Right cardiac atrium (tissue), 5 donors: ENCODE results near the gene USP22. TPM values are rescaled to one million over a fixed set of nuclear protein-coding genes. Genes with fewer than 3 reads are reported as not detected.

Experiments
- ATAC-seq, 2 donors: fragments of 200-7000 bp; cut with Tn5 transposase; one replicate each; pipeline versions ENCODE4 v1.8.0 to v1.9.1; 2020; ENCODE audit warnings: moderate library complexity in 2 of 2, mild to moderate bottlenecking in 1 of 2
- DNase-seq, 3 donors: peaks; one replicate each; pipeline ENCODE4 v3.0.0-alpha.2; 2020
- H3K27ac ChIP-seq: one replicate; pipeline ENCODE4 v1.5.1; 2013; ENCODE audit warnings: mild to moderate bottlenecking, low read length, control low read depth, moderate library complexity
- H3K27me3 ChIP-seq: one replicate; pipeline ENCODE4 v1.6.1; 2013; ENCODE audit not compliant: control insufficient read depth, insufficient read depth
- H3K4me1 ChIP-seq: one replicate; pipeline ENCODE4 v1.6.1; 2013; ENCODE audit warnings: low read length; ENCODE audit not compliant: control insufficient read depth, insufficient read depth
- H3K4me3 ChIP-seq: one replicate; pipeline ENCODE4 v1.5.1; 2013; ENCODE audit warnings: low read length, control low read depth
- H3K9me3 ChIP-seq: one replicate; pipeline ENCODE4 v1.6.1; 2013; ENCODE audit warnings: low read length; ENCODE audit not compliant: control insufficient read depth
- WGBS: extraction: QIAGEN DNeasy Blood & Tissue Kit; methylation state at CpG from one replicate; pipeline ENCODE4 v1.1.7; 2013; 5-methylcytosine and 5-hydroxymethylcytosine counted together
- intact Hi-C, 4 donors: fragments of 100-400 bp; cut with DNase I; formaldehyde crosslinking; loops; one replicate each; pipeline versions ENCODE4 v1.11.0 to v1.14.0; 2022 to 2023
- polyA plus RNA-seq: library from polyadenylated mRNA; stranded (reverse); fragments of 200-250 nt; gene quantifications from one replicate; pipeline ENCODE4 v1.2.3, GENCODE V29; 2013
- total RNA-seq, 4 donors: library from RNA; stranded (reverse); fragmentation: NEBNext Ultra II Directional; extraction: Animal tissue kit (Norgen Biotek cat#: 25700); gene quantifications; one replicate each; pipeline ENCODE4 v1.2.1, GENCODE V29; 2021
- donor health status: healthy with polysubstance abuse.
- donor health status: DM: no; HTN: yes; CAD: no.
- donor health status: DM: no; HTN: no; CAD: no.
- donor health status: DM: no; HTN: yes; CAD: no; lungs with severe emphysema.
- donor health status: DM: yes; HTN: yes; CAD: no.

Gene USP22
- total and polyA plus RNA-seq, 5 donors, result 52.2 to 175 (median 165) TPM

DNA sequence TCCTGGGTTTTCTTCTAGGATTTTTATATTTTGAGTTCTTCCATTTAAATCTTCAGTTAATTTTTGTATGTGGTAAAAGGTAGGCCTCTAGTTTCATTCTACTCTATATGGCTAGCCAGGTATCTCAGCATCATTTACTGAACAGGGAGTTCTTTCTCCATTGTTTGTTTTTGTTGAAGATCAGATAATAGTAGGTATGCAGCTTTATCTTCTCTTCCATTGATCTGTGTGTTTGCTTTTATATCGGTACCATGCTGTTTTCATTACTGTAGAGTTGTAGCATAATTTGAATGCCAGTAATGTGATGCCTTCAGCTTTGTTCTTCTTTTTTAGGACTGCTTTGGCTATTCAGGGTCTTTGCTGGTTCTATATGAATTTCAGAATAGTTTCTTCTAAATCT is 77.3 kb downstream of the USP22 start:
- H3K9me3 ChIP-seq, result no peaks in the 10 kb centered on the region
- intact Hi-C loops, result no loop called here
- WGBS, result 74% methylated on average over 1 of the region's 1 CpG
- ATAC-seq, result no peak
- H3K27me3 ChIP-seq, result no peaks in the 10 kb centered on the region
- no peaks in the 10 kb centered on the region for H3K4me1 ChIP-seq
- no peak overlapping the region for H3K27ac ChIP-seq
- DNase-seq, result no peak
- H3K4me3 ChIP-seq, result no peak overlapping the region

DNA sequence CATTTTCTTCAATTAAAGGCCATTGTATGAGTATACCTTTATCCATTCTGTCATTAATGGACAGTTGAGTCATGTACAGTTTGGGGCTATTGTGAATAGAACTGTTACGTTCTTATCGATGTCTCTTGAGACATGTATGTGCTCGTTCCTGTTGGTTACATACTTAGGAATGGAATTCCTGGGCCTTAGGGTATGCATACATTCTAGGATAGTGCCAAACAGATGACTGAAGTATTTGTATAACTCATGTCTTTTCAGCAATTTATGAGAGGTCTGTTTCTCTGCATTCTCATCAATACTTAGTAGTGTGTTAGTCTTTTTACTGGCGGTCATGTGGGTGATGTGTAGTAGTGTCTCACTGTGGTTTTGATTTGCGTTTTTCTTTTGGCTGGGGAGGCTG is 81.2 kb downstream of the USP22 start:
- DNase-seq (no peak), ATAC-seq (no peak)
- Histone ChIP-seq H3K27ac (no peak overlapping the region), H3K27me3 (no peaks in the 10 kb centered on the region), H3K4me3 (no peak overlapping the region), H3K9me3 (no peaks in the 10 kb centered on the region), H3K4me1 (no peaks in the 10 kb centered on the region)
- intact Hi-C loops, result no loop called here
- 57% methylated on average over 5 of the region's 5 CpGs for WGBS

GRCh38 chr17:20960871-20961270 is 81.9 kb downstream of the USP22 start:
- Histone ChIP-seq H3K9me3 (no peaks in the 10 kb centered on the region), H3K27me3 (no peaks in the 10 kb centered on the region), H3K4me1 (peaks cover 2% of the 10 kb centered on the region), H3K4me3 (no peak overlapping the region), H3K27ac (no peak overlapping the region)
- intact Hi-C loops, result no loop called here
- 78% methylated on average over 7 of the region's 7 CpGs for WGBS
- no peak for ATAC-seq
- DNase-seq, result no peak

GRCh38 chr17:20955427-20956323 is 87.1 kb downstream of the USP22 start:
- H3K9me3 ChIP-seq, result no peaks in the 10 kb centered on the region
- 41% methylated on average over 6 of the region's 6 CpGs for WGBS
- no peaks in the 10 kb centered on the region for H3K27me3 ChIP-seq
- intact Hi-C loops, result no loop called here
- H3K27ac ChIP-seq, result no peak overlapping the region
- H3K4me3 ChIP-seq, result no peak overlapping the region
- peaks cover 3% of the 10 kb centered on the region for H3K4me1 ChIP-seq
- peak in 1 of 3 donors; percentile 50 for DNase-seq
- peak; percentile 67 to 75 for ATAC-seq

DNA sequence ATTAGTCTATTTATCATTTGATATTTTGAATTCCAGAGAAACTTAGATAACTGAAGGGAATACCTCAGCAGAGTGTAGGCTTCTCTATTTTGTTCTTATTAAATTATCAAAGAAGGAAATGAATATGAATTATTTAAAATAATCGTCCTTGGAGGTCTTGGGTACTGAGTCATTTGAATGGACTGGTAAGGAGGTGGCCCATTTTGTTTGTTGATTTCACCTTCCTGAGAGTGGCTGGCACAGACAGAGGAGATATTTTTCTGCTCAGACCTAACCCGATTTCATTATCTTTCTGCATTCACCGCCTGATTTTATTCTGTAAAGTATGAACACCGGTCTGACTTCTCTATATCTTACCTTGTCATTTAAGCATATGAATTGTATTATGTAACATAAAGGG is 88.0 kb downstream of the USP22 start:
- no peak overlapping the region for H3K27ac ChIP-seq
- intact Hi-C loops, result no loop called here
- DNase-seq (no peak), ATAC-seq (no peak)
- peaks cover 3% of the 10 kb centered on the region for H3K4me1 ChIP-seq
- 59% methylated on average over 4 of the region's 4 CpGs for WGBS
- H3K27me3 ChIP-seq, result no peaks in the 10 kb centered on the region
- no peaks in the 10 kb centered on the region for H3K9me3 ChIP-seq
- H3K4me3 ChIP-seq, result no peak overlapping the region

GRCh38 chr17:20952183-20952582 is 90.6 kb downstream of the USP22 start:
- Histone ChIP-seq H3K27me3 (no peaks in the 10 kb centered on the region), H3K4me3 (no peak overlapping the region), H3K9me3 (no peaks in the 10 kb centered on the region), H3K4me1 (peaks cover 3% of the 10 kb centered on the region), H3K27ac (no peak overlapping the region)
- intact Hi-C loops, result no loop called here
- 77% methylated on average over 7 of the region's 7 CpGs for WGBS
- ATAC-seq, result no peak
- DNase-seq, result no peak

Other genes with a start within 250 kb of the USP22 start
- 10 to 100 TPM; 27.1 to 39.7 (median 30.0) TPM for gene DHRS7B, start 84.0 kb upstream of the USP22 start, total RNA-seq
- gene DHRS7B, start 84.0 kb upstream of the USP22 start, polyA plus RNA-seq, result 37.0 TPM
- gene TMEM11, start 171.2 kb upstream of the USP22 start, total RNA-seq, result 10 to 100 TPM; 26.2 to 30.7 (median 27.5) TPM
- gene TMEM11, start 171.2 kb upstream of the USP22 start, polyA plus RNA-seq, result 46.2 TPM
- 10 to 100 TPM in 3 of 4 donors, 1 to 10 TPM in 1; 8.1 to 15.7 (median 12.1) TPM for gene NATD1, start 210.4 kb upstream of the USP22 start, total RNA-seq
- gene NATD1, start 210.4 kb upstream of the USP22 start, polyA plus RNA-seq, result 10.9 TPM
- gene MAP2K3, start 241.7 kb upstream of the USP22 start, total RNA-seq, result 10 to 100 TPM; 29.6 to 61.2 (median 41.1) TPM
- gene MAP2K3, start 241.7 kb upstream of the USP22 start, polyA plus RNA-seq, result 36.8 TPM